H9 (cell line): ENCODE data around the gene PKNOX2. TPM values are rescaled to one million over a fixed set of nuclear protein-coding genes. Genes with fewer than 3 reads are reported as not detected.

ENCODE experiments used
- DNase-seq: peaks from one replicate; pipeline ENCODE4 v3.0.0-alpha.2; 2017
- H2AFZ ChIP-seq: one replicate; pipeline ENCODE4 v1.6.1; 2013; ENCODE audit warnings: mild to moderate bottlenecking, low read length, control low read depth, moderate library complexity
- H2AK5ac ChIP-seq: 2 replicates; pipeline ENCODE4 v1.6.1; 2013; ENCODE audit warnings: low read length, control low read depth, mixed read lengths; ENCODE audit not compliant: insufficient read length
- H2BK120ac ChIP-seq: one replicate; pipeline ENCODE4 v1.6.1; 2013; ENCODE audit warnings: low read depth, mild to moderate bottlenecking, low read length, control low read depth, inconsistent platforms; ENCODE audit not compliant: poor library complexity, severe bottlenecking
- H2BK12ac ChIP-seq: 2 replicates; pipeline ENCODE4 v1.6.1; 2013; ENCODE audit warnings: low read length, control low read depth, mixed read lengths, low read depth; ENCODE audit not compliant: insufficient read length
- H2BK15ac ChIP-seq: 2 replicates; pipeline ENCODE4 v1.6.1; 2013; ENCODE audit warnings: low read depth, low read length, control low read depth
- H2BK20ac ChIP-seq: one replicate; pipeline ENCODE4 v1.6.1; 2013; ENCODE audit warnings: low read depth, mild to moderate bottlenecking, low read length, control low read depth, inconsistent platforms; ENCODE audit not compliant: poor library complexity, severe bottlenecking
- H2BK5ac ChIP-seq: 2 replicates; pipeline ENCODE4 v1.6.1; 2013; ENCODE audit warnings: low read length, control low read depth, mixed read lengths; ENCODE audit not compliant: insufficient read length
- H3K14ac ChIP-seq: 2 replicates; pipeline ENCODE4 v1.6.1; 2013; ENCODE audit warnings: low read length, control low read depth; ENCODE audit not compliant: insufficient read depth
- H3K18ac ChIP-seq: 2 replicates; pipeline ENCODE4 v1.6.1; 2013; ENCODE audit warnings: low read depth, mild to moderate bottlenecking, mixed read lengths, low read length, control low read depth; ENCODE audit not compliant: insufficient read length
- H3K23ac ChIP-seq: 2 replicates; pipeline ENCODE4 v1.6.1; 2013; ENCODE audit warnings: low read length, control low read depth, mixed read lengths, low read depth; ENCODE audit not compliant: insufficient read length
- H3K23me2 ChIP-seq: 2 replicates; pipeline ENCODE4 v1.6.1; 2013; ENCODE audit warnings: low read depth, mild to moderate bottlenecking, mixed read lengths, low read length, control low read depth; ENCODE audit not compliant: insufficient read length, poor library complexity, severe bottlenecking
- H3K27ac ChIP-seq: 2 replicates; pipeline ENCODE4 v1.5.1; 2013; ENCODE audit warnings: low read length, control low read depth, mixed read lengths, low read depth; ENCODE audit not compliant: insufficient read length
- H3K27me3 ChIP-seq: 2 replicates; pipeline ENCODE4 v1.6.1; 2013; ENCODE audit warnings: low read length, control low read depth, inconsistent platforms; ENCODE audit not compliant: insufficient read depth
- H3K4ac ChIP-seq: 2 replicates; pipeline ENCODE4 v1.6.1; 2013; ENCODE audit warnings: low read depth, mild to moderate bottlenecking, control low read depth, inconsistent platforms, low read length, moderate library complexity
- H3K4me1 ChIP-seq: 2 replicates; pipeline ENCODE4 v1.6.1; 2013; ENCODE audit warnings: low read length, control low read depth, inconsistent platforms; ENCODE audit not compliant: insufficient read depth
- H3K4me2 ChIP-seq: 2 replicates; pipeline ENCODE4 v1.6.1; 2013; ENCODE audit warnings: low read length, control low read depth, mixed read lengths; ENCODE audit not compliant: insufficient read length, insufficient read depth
- H3K56ac ChIP-seq: 2 replicates; pipeline ENCODE4 v1.6.1; 2013; ENCODE audit warnings: low read depth, mild to moderate bottlenecking, mixed read lengths, low read length, control low read depth; ENCODE audit not compliant: insufficient read length
- H3K79me1 ChIP-seq: 2 replicates; pipeline ENCODE4 v1.6.1; 2013; ENCODE audit warnings: low read depth, mild to moderate bottlenecking, moderate library complexity, low read length, control low read depth, inconsistent platforms; ENCODE audit not compliant: insufficient read depth, poor library complexity, severe bottlenecking
- H3K79me2 ChIP-seq: 2 replicates; pipeline ENCODE4 v1.6.1; 2013; ENCODE audit warnings: low read length, control low read depth, inconsistent platforms; ENCODE audit not compliant: insufficient read depth
- H3K9ac ChIP-seq: 2 replicates; pipeline ENCODE4 v1.6.1; 2013; ENCODE audit warnings: low read length, control low read depth, mixed read lengths; ENCODE audit not compliant: insufficient read length; ENCODE audit errors: extremely low read depth
- H3K9me3 ChIP-seq: one replicate; pipeline ENCODE4 v1.6.1; 2013; ENCODE audit warnings: low read depth, low read length, inconsistent platforms; ENCODE audit not compliant: control insufficient read depth
- H3T11ph ChIP-seq: one replicate; pipeline ENCODE4 v1.6.1; 2013; ENCODE audit warnings: mild to moderate bottlenecking, low read length, control low read depth, inconsistent platforms
- H4K20me1 ChIP-seq: one replicate; pipeline ENCODE4 v1.6.1; 2013; ENCODE audit not compliant: control insufficient read depth, insufficient read length, insufficient read depth
- H4K5ac ChIP-seq: 2 replicates; pipeline ENCODE4 v1.6.1; 2013; ENCODE audit warnings: low read depth, mild to moderate bottlenecking, mixed read lengths, low read length, control low read depth; ENCODE audit not compliant: insufficient read length
- H4K8ac ChIP-seq: replicated peaks from 2 replicates; pipeline ENCODE4 v1.6.1; 2013; ENCODE audit warnings: low read length, control low read depth, mixed read lengths, low read depth; ENCODE audit not compliant: insufficient read length
- H4K91ac ChIP-seq: 2 replicates; pipeline ENCODE4 v1.6.1; 2013; ENCODE audit warnings: low read depth, mild to moderate bottlenecking, moderate library complexity, mixed read lengths, low read length, control low read depth; ENCODE audit not compliant: insufficient read length
- H3K27ac Mint-ChIP-seq, 3 experiments: 2 replicates in 2 of 3; 3 replicates in 1 of 3; pipeline ENCODE4 v1.8.0; 2020 to 2021; ENCODE audit warnings: mixed read lengths in 3 of 3, mild to moderate bottlenecking in 1 of 3, moderate library complexity in 1 of 3
- H3K27me3 Mint-ChIP-seq: 2 replicates; pipeline ENCODE4 v1.8.0; 2021; ENCODE audit warnings: low read depth, mild to moderate bottlenecking, moderate library complexity, mixed read lengths
- H3K36me3 Mint-ChIP-seq, 3 experiments: 2 replicates in 2 of 3; 3 replicates in 1 of 3; pipeline ENCODE4 v1.8.0; 2020 to 2021; ENCODE audit warnings: low read depth in 3 of 3, mixed read lengths in 3 of 3; ENCODE audit not compliant: insufficient read depth in 1 of 3
- H3K4me1 Mint-ChIP-seq, 2 experiments: 2 replicates each; pipeline ENCODE4 v1.8.0; 2020; ENCODE audit warnings: mixed read lengths in 2 of 2
- H3K4me3 Mint-ChIP-seq, 2 experiments: 2 replicates in 1 of 2; 3 replicates in 1 of 2; pipeline ENCODE4 v1.8.0; 2020 to 2021; ENCODE audit warnings: mild to moderate bottlenecking in 2 of 2, mixed read lengths in 2 of 2, moderate library complexity in 1 of 2
- H3K9me3 Mint-ChIP-seq, 2 experiments: 2 replicates in 1 of 2; 3 replicates in 1 of 2; pipeline ENCODE4 v1.8.0; 2020; ENCODE audit warnings: mild to moderate bottlenecking in 2 of 2, mixed read lengths in 2 of 2, moderate library complexity in 1 of 2
- WGBS: extraction: QIAGEN DNeasy Blood & Tissue Kit; methylation state at CpG from one replicate; pipeline ENCODE4 v1.1.7; 2013; ENCODE audit warnings: missing lambda C conversion rate, low lambda C conversion rate, mixed read lengths; ENCODE audit not compliant: insufficient read length; ENCODE audit errors: extremely low coverage; 5-methylcytosine and 5-hydroxymethylcytosine counted together
- total RNA-seq: library from RNA; stranded (reverse); gene quantifications from 2 replicates; pipeline ENCODE4 v1.2.1, GENCODE V29; 2021
- TF ChIP-seq, protein P1 (sequence below): fragments of 200-600 bp; sonication (generic); conservative IDR thresholded peaks from 3 replicates; pipeline ENCODE4 v1.8.0; 2021; ENCODE audit warnings: antibody characterized with exemption, mild to moderate bottlenecking

Gene PKNOX2
- total RNA-seq, 1 experiment from 2014 or later = 1.3 TPM

DNA sequence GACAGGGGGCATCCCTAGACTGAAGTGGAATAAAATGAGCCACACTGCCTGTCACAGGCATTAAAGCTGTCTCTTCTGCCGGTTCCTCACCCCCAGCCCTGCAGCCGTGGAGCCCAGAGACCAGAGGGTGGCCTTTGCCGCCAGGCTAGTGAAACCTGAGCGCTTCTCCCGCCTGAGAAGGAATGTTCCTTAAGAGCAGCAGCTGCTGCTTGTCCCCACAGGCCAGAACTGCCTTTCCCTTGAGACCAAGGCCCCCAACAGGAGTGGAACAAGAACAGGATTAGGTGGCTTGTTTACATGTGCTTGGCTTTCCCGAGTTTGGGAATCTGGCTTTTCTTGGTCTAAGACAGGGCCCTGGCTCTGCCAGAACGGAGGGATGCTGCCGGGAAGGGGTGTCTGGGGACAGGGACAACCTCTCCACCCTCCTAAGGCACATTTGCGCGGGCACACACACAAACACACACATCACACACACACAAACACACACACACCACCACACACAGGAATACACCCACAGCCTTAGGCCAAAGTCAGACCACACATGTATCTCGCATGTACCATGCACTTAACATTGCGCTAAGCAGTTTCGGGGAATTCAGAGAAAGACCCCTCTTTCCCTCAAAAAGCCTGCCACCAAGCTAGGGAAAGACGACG lies 239.7 kb downstream of the PKNOX2 start:
- H3K27ac ChIP-seq = no peak overlapping the region
- peak overlapping the region in 1 of 2 experiments; percentile 3; a peak in 1 of 5 replicates for H3K4me3 Mint-ChIP-seq

More for the DNA sequence above, 239.7 kb downstream of the PKNOX2 start:
- Mint-ChIP-seq H3K36me3 (peaks cover 0 to 9% (median 0%) of the 10 kb centered on the region in 3 experiments; a peak in 2 of 7 replicates), H3K27ac (peak overlapping the region in 2 of 3 experiments; percentile 83 to 97; a peak in 3 of 7 replicates), H3K9me3 (peaks cover 0 to 2% of the 10 kb centered on the region in 2 experiments; a peak in 1 of 5 replicates), H3K4me1 (peaks cover 54 to 66% of the 10 kb centered on the region in 2 experiments), H3K27me3 (peaks cover 32% of the 10 kb centered on the region)
- TF ChIP-seq, protein P1, sequence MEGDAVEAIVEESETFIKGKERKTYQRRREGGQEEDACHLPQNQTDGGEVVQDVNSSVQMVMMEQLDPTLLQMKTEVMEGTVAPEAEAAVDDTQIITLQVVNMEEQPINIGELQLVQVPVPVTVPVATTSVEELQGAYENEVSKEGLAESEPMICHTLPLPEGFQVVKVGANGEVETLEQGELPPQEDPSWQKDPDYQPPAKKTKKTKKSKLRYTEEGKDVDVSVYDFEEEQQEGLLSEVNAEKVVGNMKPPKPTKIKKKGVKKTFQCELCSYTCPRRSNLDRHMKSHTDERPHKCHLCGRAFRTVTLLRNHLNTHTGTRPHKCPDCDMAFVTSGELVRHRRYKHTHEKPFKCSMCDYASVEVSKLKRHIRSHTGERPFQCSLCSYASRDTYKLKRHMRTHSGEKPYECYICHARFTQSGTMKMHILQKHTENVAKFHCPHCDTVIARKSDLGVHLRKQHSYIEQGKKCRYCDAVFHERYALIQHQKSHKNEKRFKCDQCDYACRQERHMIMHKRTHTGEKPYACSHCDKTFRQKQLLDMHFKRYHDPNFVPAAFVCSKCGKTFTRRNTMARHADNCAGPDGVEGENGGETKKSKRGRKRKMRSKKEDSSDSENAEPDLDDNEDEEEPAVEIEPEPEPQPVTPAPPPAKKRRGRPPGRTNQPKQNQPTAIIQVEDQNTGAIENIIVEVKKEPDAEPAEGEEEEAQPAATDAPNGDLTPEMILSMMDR = no peak
- Histone ChIP-seq H3K18ac (peak overlapping the region; percentile 8), H2BK15ac (no peak overlapping the region), H3K4me2 (no peak overlapping the region), H2BK5ac (no peak overlapping the region), H3K79me2 (no peaks in the 10 kb centered on the region), H4K20me1 (no peaks in the 10 kb centered on the region), H3K9me3 (no peaks in the 10 kb centered on the region), H3K4me1 (peaks cover 8% of the 10 kb centered on the region; the same call in 1 of the 2 replicates), H3K27me3 (no peaks in the 10 kb centered on the region), H2BK12ac (peak overlapping the region; percentile 18), H3K23ac (no peak overlapping the region), H4K5ac (peak overlapping the region; percentile 31), H2BK120ac (no peak overlapping the region), H4K91ac (no peak overlapping the region), H3T11ph (no peak overlapping the region), H2BK20ac (no peak overlapping the region), H3K56ac (no peak overlapping the region), H2AK5ac (no peak overlapping the region), H3K79me1 (no peaks in the 10 kb centered on the region), H4K8ac (no peak overlapping the region), H2AFZ (no peak overlapping the region), H3K9ac (no peak overlapping the region), H3K4ac (no peak overlapping the region), H3K23me2 (no peaks in the 10 kb centered on the region), H3K14ac (peak overlapping the region; percentile 16; the same call in 1 of the 2 replicates)
- DNase-seq = peak; percentile 71
- no CpG with 5 or more reads among the region's 15 CpGs for WGBS
